ENCODE results near the gene MAG.

The MAG gene

GRCh38 chr19:35329323-35329722, 37.4 kb downstream of the MAG start:
- no peak for TF ChIP-seq TAF1 (IDR thresholded peaks at IDR 0.05; ENCODE audit: borderline replicate concordance, insufficient read depth, low read length)
- TF ChIP-seq SIN3A (IDR thresholded peaks at IDR 0.05; ENCODE audit: borderline replicate concordance, insufficient read depth, low read length) = no peak
- TF ChIP-seq FOXP2 (optimal IDR thresholded peaks at IDR 0.05; ENCODE audit: borderline replicate concordance, extremely low read depth, extremely low read length, insufficient read depth) = no peak
- no peak for TF ChIP-seq POLR2AphosphoS5 (IDR thresholded peaks at IDR 0.05; ENCODE audit: low read depth, low read length)
- TF ChIP-seq REST (IDR thresholded peaks at IDR 0.05; ENCODE audit: insufficient read depth in 1 of 2, low read depth in 2 of 2, low read length in 2 of 2) = no peak

GRCh38 chr19:35330475-35330874, 38.5 kb downstream of the MAG start:
- no peak for TF ChIP-seq FOXP2 (optimal IDR thresholded peaks at IDR 0.05; ENCODE audit: borderline replicate concordance, extremely low read depth, extremely low read length, insufficient read depth)
- no peak for TF ChIP-seq POLR2AphosphoS5 (IDR thresholded peaks at IDR 0.05; ENCODE audit: low read depth, low read length)
- no peak for TF ChIP-seq TAF1 (IDR thresholded peaks at IDR 0.05; ENCODE audit: borderline replicate concordance, insufficient read depth, low read length)
- TF ChIP-seq SIN3A (IDR thresholded peaks at IDR 0.05; ENCODE audit: borderline replicate concordance, insufficient read depth, low read length) = no peak
- TF ChIP-seq REST (IDR thresholded peaks at IDR 0.05; ENCODE audit: insufficient read depth in 1 of 2, low read depth in 2 of 2, low read length in 2 of 2) = no peak

DNA sequence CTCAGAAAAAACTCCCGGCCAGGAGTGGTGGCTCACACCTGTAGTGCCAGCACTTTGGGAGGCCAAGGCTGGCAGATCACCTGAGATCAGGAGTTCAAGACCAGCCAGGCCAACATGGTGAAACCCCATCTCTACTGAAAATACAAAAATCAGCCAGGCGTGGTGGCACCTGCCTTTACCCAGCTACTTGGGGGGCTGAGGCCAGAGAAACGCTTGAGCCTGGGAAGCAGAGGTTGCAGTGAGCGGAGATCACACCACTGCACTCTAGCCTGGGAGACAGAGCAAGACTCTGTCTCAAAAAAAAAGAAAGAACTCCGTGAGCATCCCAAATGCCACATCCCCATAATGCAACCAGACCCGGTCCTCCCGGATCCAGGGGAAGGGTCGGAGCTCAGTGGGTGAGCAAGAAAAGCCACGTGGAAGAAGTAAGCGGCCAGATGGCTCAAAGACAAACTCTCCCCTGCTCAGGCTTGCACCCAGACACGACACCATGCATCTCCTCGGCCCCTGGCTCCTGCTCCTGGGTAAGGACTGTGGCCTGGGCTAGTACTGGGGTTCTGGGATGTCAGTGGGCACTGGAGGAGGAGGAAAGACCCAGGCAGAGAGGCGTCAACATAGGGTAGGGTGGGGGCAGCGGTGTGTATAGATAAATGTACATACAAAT, 39.7 kb downstream of the MAG start:
- TF ChIP-seq POLR2AphosphoS5 (IDR thresholded peaks at IDR 0.05; ENCODE audit: low read depth, low read length) = no peak
- no peak for TF ChIP-seq SIN3A (IDR thresholded peaks at IDR 0.05; ENCODE audit: borderline replicate concordance, insufficient read depth, low read length)
- no peak for TF ChIP-seq REST (IDR thresholded peaks at IDR 0.05; ENCODE audit: insufficient read depth in 1 of 2, low read depth in 2 of 2, low read length in 2 of 2)
- TF ChIP-seq FOXP2 (optimal IDR thresholded peaks at IDR 0.05; ENCODE audit: borderline replicate concordance, extremely low read depth, extremely low read length, insufficient read depth) = no peak

GRCh38 chr19:35332817-35333216, 40.9 kb downstream of the MAG start:
- TF ChIP-seq SIN3A (IDR thresholded peaks at IDR 0.05; ENCODE audit: borderline replicate concordance, insufficient read depth, low read length) = no peak
- no peak for TF ChIP-seq POLR2AphosphoS5 (IDR thresholded peaks at IDR 0.05; ENCODE audit: low read depth, low read length)
- no peak for TF ChIP-seq TAF1 (IDR thresholded peaks at IDR 0.05; ENCODE audit: borderline replicate concordance, insufficient read depth, low read length)
- no peak for TF ChIP-seq REST (IDR thresholded peaks at IDR 0.05; ENCODE audit: insufficient read depth in 1 of 2, low read depth in 2 of 2, low read length in 2 of 2)
- no peak for TF ChIP-seq FOXP2 (optimal IDR thresholded peaks at IDR 0.05; ENCODE audit: borderline replicate concordance, extremely low read depth, extremely low read length, insufficient read depth)

Data from PFSK-1 (cell line).